Esophagus squamous epithelium (tissue), 4 donors: ENCODE data around the gene CCDC69.

Experiments used
- POLR2A ChIP-seq, 4 donors: fragments of 450-650 bp; IDR thresholded peaks; one replicate each; pipeline ENCODE4 v1.6.1; 2017; ENCODE audit warnings: antibody characterized with exemption in 4 of 4, mild to moderate bottlenecking in 4 of 4, moderate library complexity in 3 of 4
- TF ChIP-seq, protein P1 (sequence below), 6 experiments: fragments of 450-650 bp in 4 of 6; fragments of 200-600 bp in 2 of 6; sonication (generic) in 2 of 6; IDR thresholded peaks; one replicate each; pipeline ENCODE4 v1.5.1; 2016 to 2019; ENCODE audit warnings: antibody characterized with exemption in 6 of 6, mild to moderate bottlenecking in 4 of 6, moderate library complexity in 4 of 6

DNA sequence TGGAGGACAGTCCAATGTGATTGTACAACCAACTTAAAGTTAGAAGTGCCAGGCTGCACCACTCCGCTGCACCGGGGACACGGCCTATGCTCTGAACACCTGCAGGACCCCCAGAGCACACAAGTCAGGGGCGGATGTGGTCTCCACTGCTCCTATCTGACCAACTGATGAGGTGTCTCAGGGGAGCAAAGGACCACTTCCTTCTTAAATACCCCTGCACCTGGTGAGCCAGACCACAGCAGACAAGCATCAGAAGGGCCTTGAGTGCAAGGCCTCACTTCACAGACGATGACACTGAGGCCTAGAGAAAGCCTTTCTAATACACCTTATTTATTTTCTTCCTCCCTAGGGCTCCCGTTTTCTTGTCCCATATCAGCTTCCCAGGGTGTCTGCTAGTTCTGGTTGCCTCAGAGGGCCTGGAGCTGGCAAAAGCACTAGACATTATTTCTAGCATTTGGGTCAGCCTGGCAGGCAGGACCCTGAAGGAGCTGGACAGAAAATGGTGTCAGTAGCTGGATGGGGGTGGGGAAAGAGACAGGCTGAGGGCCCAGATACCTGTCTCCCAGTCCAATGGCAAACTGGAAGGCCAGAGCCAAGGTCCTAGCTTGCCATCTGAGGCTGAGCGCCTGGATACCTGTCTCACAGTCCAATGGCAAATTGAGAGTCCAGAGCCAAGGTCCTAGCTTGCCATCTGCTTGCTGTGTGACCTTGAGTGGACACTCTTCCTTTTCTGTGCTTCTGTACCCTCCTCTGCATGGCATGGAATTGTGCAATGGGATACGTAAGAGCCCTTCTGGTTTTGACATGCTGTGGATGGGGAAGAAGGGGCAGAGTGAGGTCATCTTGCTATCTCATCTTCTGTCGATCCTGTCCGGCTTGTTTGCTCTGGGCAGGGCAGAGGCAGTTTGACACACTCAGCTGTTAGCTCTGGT lies 9.0 kb downstream of the CCDC69 start:
- TF ChIP-seq, protein P1, sequence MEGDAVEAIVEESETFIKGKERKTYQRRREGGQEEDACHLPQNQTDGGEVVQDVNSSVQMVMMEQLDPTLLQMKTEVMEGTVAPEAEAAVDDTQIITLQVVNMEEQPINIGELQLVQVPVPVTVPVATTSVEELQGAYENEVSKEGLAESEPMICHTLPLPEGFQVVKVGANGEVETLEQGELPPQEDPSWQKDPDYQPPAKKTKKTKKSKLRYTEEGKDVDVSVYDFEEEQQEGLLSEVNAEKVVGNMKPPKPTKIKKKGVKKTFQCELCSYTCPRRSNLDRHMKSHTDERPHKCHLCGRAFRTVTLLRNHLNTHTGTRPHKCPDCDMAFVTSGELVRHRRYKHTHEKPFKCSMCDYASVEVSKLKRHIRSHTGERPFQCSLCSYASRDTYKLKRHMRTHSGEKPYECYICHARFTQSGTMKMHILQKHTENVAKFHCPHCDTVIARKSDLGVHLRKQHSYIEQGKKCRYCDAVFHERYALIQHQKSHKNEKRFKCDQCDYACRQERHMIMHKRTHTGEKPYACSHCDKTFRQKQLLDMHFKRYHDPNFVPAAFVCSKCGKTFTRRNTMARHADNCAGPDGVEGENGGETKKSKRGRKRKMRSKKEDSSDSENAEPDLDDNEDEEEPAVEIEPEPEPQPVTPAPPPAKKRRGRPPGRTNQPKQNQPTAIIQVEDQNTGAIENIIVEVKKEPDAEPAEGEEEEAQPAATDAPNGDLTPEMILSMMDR (IDR thresholded peaks at IDR 0.05), result no peak
- no peak for TF ChIP-seq POLR2A (IDR thresholded peaks at IDR 0.05)
